ENCODE results near the gene SRSF5. TPM values are rescaled to one million over a fixed set of nuclear protein-coding genes. Genes with fewer than 3 reads are reported as not detected.
A peak's percentile ranks its signal among the peaks of the same experiment; 100 is the strongest.

The SRSF5 gene
- total and polyA plus RNA-seq, 2 of the 13 experiments (the other 11 are each of a cell fraction or from before 2014, with no cell fraction given): 189 to 277 TPM

GRCh38 chr14:69792887-69793421, 26.0 kb downstream of the SRSF5 start (continued):
- TF ChIP-seq, protein P1, sequence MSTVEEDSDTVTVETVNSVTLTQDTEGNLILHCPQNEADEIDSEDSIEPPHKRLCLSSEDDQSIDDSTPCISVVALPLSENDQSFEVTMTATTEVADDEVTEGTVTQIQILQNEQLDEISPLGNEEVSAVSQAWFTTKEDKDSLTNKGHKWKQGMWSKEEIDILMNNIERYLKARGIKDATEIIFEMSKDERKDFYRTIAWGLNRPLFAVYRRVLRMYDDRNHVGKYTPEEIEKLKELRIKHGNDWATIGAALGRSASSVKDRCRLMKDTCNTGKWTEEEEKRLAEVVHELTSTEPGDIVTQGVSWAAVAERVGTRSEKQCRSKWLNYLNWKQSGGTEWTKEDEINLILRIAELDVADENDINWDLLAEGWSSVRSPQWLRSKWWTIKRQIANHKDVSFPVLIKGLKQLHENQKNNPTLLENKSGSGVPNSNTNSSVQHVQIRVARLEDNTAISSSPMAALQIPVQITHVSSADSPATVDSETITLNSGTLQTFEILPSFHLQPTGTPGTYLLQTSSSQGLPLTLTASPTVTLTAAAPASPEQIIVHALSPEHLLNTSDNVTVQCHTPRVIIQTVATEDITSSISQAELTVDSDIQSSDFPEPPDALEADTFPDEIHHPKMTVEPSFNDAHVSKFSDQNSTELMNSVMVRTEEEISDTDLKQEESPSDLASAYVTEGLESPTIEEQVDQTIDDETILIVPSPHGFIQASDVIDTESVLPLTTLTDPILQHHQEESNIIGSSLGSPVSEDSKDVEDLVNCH (CRISPR knock-in tag; IDR thresholded peaks at IDR 0.05): no peak
- TF ChIP-seq TEF (CRISPR knock-in tag; IDR thresholded peaks at IDR 0.05) (no peak), ZNF619 (CRISPR knock-in tag; IDR thresholded peaks at IDR 0.05) (no peak), RXRB (CRISPR knock-in tag; IDR thresholded peaks at IDR 0.05; ENCODE audit: borderline replicate concordance) (peak; percentile 83; the same call in 1 of the 2 replicates), ZBTB26 (CRISPR knock-in tag; IDR thresholded peaks at IDR 0.05; ENCODE audit: borderline replicate concordance) (no peak), U2AF1 (optimal IDR thresholded peaks at IDR 0.05; ENCODE audit: low read depth, low read length) (no peak), GPN1 (CRISPR knock-in tag; IDR thresholded peaks at IDR 0.05; ENCODE audit: borderline replicate concordance) (no peak), CEBPZ (IDR thresholded peaks at IDR 0.05; ENCODE audit: low read length) (no peak), ZFY (CRISPR knock-in tag; IDR thresholded peaks at IDR 0.05) (no peak), PRMT3 (CRISPR knock-in tag; IDR thresholded peaks at IDR 0.05; ENCODE audit: borderline replicate concordance, low read depth) (no peak), ZBTB49 (CRISPR knock-in tag; IDR thresholded peaks at IDR 0.05; ENCODE audit: borderline replicate concordance) (no peak), CHD4 (IDR thresholded peaks at IDR 0.05; ENCODE audit: borderline replicate concordance, low read length) (peak; percentile 71; the same call in 1 of the 2 replicates), HDAC6 (IDR thresholded peaks at IDR 0.05; ENCODE audit: low read depth, low read length) (no peak), NCOA5 (CRISPR knock-in tag; IDR thresholded peaks at IDR 0.05) (no peak), PAF1 (CRISPR knock-in tag; IDR thresholded peaks at IDR 0.05) (no peak)
- TF ChIP-seq, protein P2, sequence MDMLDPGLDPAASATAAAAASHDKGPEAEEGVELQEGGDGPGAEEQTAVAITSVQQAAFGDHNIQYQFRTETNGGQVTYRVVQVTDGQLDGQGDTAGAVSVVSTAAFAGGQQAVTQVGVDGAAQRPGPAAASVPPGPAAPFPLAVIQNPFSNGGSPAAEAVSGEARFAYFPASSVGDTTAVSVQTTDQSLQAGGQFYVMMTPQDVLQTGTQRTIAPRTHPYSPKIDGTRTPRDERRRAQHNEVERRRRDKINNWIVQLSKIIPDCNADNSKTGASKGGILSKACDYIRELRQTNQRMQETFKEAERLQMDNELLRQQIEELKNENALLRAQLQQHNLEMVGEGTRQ (IDR thresholded peaks at IDR 0.05; ENCODE audit: low read depth, low read length): no peak
- TF ChIP-seq, protein P2 (CRISPR knock-in tag; IDR thresholded peaks at IDR 0.05; ENCODE audit: borderline replicate concordance): no peak

Data from HepG2 (cell line).